Psoas muscle (tissue), 8 donors: ENCODE data around the gene MTSS2. TPM values are rescaled to one million over a fixed set of nuclear protein-coding genes. Genes with fewer than 3 reads are reported as not detected.
A peak's percentile ranks its signal among the peaks of the same experiment; 100 is the strongest.

Experiments
- ATAC-seq, 4 donors: fragments of 200-7000 bp; cut with Tn5 transposase; one replicate each; pipeline ENCODE4 v1.9.1; 2020; ENCODE audit warnings: moderate library complexity in 3 of 4, mild to moderate bottlenecking in 2 of 4
- DNase-seq, 2 donors: peaks; one replicate each; pipeline ENCODE4 v3.0.0-alpha.2; 2020
- H3K27ac ChIP-seq: fragments of 200-600 bp; one replicate; pipeline ENCODE4 v1.8.0; 2022
- H3K27me3 ChIP-seq, 3 donors: fragments of 200-600 bp in 1 of 3; one replicate each; pipeline versions ENCODE4 v1.6.1 to v1.8.0; 2013 to 2022; ENCODE audit warnings: low read length in 2 of 3, mild to moderate bottlenecking in 2 of 3, moderate library complexity in 1 of 3; ENCODE audit not compliant: insufficient read depth in 3 of 3
- H3K36me3 ChIP-seq, 2 donors: fragments of 200-600 bp in 1 of 2; one replicate each; pipeline versions ENCODE4 v1.6.1 to v1.8.0; 2013 to 2022; ENCODE audit warnings: low read depth in 1 of 2, mild to moderate bottlenecking in 1 of 2, moderate library complexity in 1 of 2; ENCODE audit not compliant: insufficient read depth in 1 of 2
- H3K4me1 ChIP-seq: fragments of 200-600 bp; one replicate; pipeline ENCODE4 v1.8.0; 2022
- H3K4me3 ChIP-seq: fragments of 200-600 bp; one replicate; pipeline ENCODE4 v1.8.0; 2022; ENCODE audit warnings: mild to moderate bottlenecking
- H3K9me3 ChIP-seq: fragments of 200-600 bp; one replicate; pipeline ENCODE4 v1.8.0; 2022
- CTCF ChIP-seq: fragments of 200-600 bp; IDR thresholded peaks from one replicate; pipeline ENCODE4 v1.8.0; 2022; ENCODE audit warnings: antibody characterized with exemption
- WGBS, 3 donors: extraction: QIAGEN DNeasy Blood & Tissue Kit; methylation state at CpG; one replicate each; pipeline versions ENCODE4 v1.1.6 to v1.1.7; 2013; 5-methylcytosine and 5-hydroxymethylcytosine counted together
- intact Hi-C, 2 donors: fragments of 100-400 bp; cut with DNase I; formaldehyde crosslinking; loops; one replicate each; pipeline versions ENCODE4 v1.11.0 to v1.14.2; 2022
- polyA plus RNA-seq, 3 donors: library from polyadenylated mRNA; stranded (reverse); fragments of 200-250 nt; gene quantifications; one replicate each; pipeline ENCODE4 v1.2.3, GENCODE V29; 2013
- total RNA-seq, 4 donors: library from RNA; stranded (reverse); fragmentation: NEBNext Ultra II Directional in 2 of 4; extraction: Animal tissue kit (Norgen Biotek cat#: 25700) in 2 of 4; gene quantifications; one replicate each; pipeline versions ENCODE4 v1.2.1 to v1.2.4, GENCODE V29; 2021 to 2023
- donor health status: healthy with polysubstance abuse.
- donor health status: DM: no; HTN: no; CAD: no; lungs with moderate emphysema.
- donor health status: Bipolar disorder and iron deficiency.
- donor health status: healthy.
- donor health status: DM: yes; HTN: yes; CAD: no.
- donor health status: DM: no; HTN: no; CAD: no.
- donor health status: DM: no; HTN: no; CAD: no.
- donor health status: DM: yes; HTN: yes; CAD: no.

MTSS2 gene
- total and polyA plus RNA-seq, 7 donors, result 50.0 to 166 (median 107) TPM

- no peak overlapping the region for H3K4me3 ChIP-seq
- 38 to 51% (median 48%) methylated on average over 6 to 7 of the region's 7 CpGs for WGBS, 3 donors
- DNase-seq, result no peak
- TF ChIP-seq CTCF, result no peak
- no peaks in the 10 kb centered on the region for H3K9me3 ChIP-seq
- peak in 2 of 4 donors; percentile 19 to 26 for ATAC-seq
- H3K4me1 ChIP-seq, result no peaks in the 10 kb centered on the region
- intact Hi-C loops, result no loop called here
- H3K36me3 ChIP-seq, result peaks cover 3 to 32% of the 10 kb centered on the region in 2 donors
- H3K27me3 ChIP-seq, result no peaks in the 10 kb centered on the region
- H3K27ac ChIP-seq, result no peak overlapping the region
These were observed 25.0 kb downstream of the MTSS2 start for GRCh38 chr16:70660672-70661350.

- Histone ChIP-seq H3K36me3 (peaks cover 3 to 25% of the 10 kb centered on the region in 2 donors), H3K27ac (no peak overlapping the region), H3K4me3 (no peak overlapping the region), H3K4me1 (no peaks in the 10 kb centered on the region), H3K9me3 (no peaks in the 10 kb centered on the region), H3K27me3 (no peaks in the 10 kb centered on the region)
- DNase-seq (no peak), ATAC-seq (peak in 2 of 4 donors; percentile 16 to 22)
- WGBS, 3 donors, result 66 to 72% (median 67%) methylated on average over 14 to 16 of the region's 16 CpGs
- intact Hi-C loops, result loop anchor here (10.0 kb wide), 1 partner anchor 285 kb away; no protein-coding TSS in a partner anchor
- no peak for TF ChIP-seq CTCF
These were observed 25.7 kb downstream of the MTSS2 start for GRCh38 chr16:70659953-70660671.

GRCh38 chr16:70659546-70659945, 26.3 kb downstream of the MTSS2 start:
- Histone ChIP-seq H3K4me3 (no peak overlapping the region), H3K9me3 (no peaks in the 10 kb centered on the region), H3K4me1 (no peaks in the 10 kb centered on the region), H3K27me3 (no peaks in the 10 kb centered on the region), H3K36me3 (peaks cover 3 to 19% of the 10 kb centered on the region in 2 donors), H3K27ac (no peak overlapping the region)
- intact Hi-C loops, result loop anchor here (10.0 kb wide), 1 partner anchor 285 kb away; no protein-coding TSS in a partner anchor
- DNase-seq (no peak), ATAC-seq (peak in 2 of 4 donors; percentile 0 to 3)
- WGBS, 3 donors, result 73 to 80% (median 80%) methylated on average over 11 to 12 of the region's 12 CpGs
- no peak for TF ChIP-seq CTCF

- no peak for DNase-seq
- peaks cover under 1 to 13% of the 10 kb centered on the region in 2 donors for H3K36me3 ChIP-seq
- ATAC-seq, result no peak
- H3K27me3 ChIP-seq, result no peaks in the 10 kb centered on the region
- no peak overlapping the region for H3K27ac ChIP-seq
- WGBS, 3 donors, result 83 to 88% (median 84%) methylated on average over 5 of the region's 5 CpGs
- intact Hi-C loops, result loop anchor here (10.0 kb wide), 1 partner anchor 284 kb away; no protein-coding TSS in a partner anchor
- no peak overlapping the region for H3K4me3 ChIP-seq
- H3K4me1 ChIP-seq, result peaks cover under 1% of the 10 kb centered on the region
- no peak for TF ChIP-seq CTCF
- H3K9me3 ChIP-seq, result no peaks in the 10 kb centered on the region
These were observed 26.9 kb downstream of the MTSS2 start for GRCh38 chr16:70658921-70659320.
